GM12874 (cell line): ENCODE results near the gene TRIM59.

Source experiments
- TF ChIP-seq, protein P1 (sequence below): IDR thresholded peaks from 2 replicates; pipeline ENCODE4 v1.5.1; 2011; ENCODE audit warnings: low read depth, mild to moderate bottlenecking, control low read depth, low read length, moderate library complexity; ENCODE audit not compliant: insufficient read depth

TRIM59 gene, protein sequence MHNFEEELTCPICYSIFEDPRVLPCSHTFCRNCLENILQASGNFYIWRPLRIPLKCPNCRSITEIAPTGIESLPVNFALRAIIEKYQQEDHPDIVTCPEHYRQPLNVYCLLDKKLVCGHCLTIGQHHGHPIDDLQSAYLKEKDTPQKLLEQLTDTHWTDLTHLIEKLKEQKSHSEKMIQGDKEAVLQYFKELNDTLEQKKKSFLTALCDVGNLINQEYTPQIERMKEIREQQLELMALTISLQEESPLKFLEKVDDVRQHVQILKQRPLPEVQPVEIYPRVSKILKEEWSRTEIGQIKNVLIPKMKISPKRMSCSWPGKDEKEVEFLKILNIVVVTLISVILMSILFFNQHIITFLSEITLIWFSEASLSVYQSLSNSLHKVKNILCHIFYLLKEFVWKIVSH

DNA sequence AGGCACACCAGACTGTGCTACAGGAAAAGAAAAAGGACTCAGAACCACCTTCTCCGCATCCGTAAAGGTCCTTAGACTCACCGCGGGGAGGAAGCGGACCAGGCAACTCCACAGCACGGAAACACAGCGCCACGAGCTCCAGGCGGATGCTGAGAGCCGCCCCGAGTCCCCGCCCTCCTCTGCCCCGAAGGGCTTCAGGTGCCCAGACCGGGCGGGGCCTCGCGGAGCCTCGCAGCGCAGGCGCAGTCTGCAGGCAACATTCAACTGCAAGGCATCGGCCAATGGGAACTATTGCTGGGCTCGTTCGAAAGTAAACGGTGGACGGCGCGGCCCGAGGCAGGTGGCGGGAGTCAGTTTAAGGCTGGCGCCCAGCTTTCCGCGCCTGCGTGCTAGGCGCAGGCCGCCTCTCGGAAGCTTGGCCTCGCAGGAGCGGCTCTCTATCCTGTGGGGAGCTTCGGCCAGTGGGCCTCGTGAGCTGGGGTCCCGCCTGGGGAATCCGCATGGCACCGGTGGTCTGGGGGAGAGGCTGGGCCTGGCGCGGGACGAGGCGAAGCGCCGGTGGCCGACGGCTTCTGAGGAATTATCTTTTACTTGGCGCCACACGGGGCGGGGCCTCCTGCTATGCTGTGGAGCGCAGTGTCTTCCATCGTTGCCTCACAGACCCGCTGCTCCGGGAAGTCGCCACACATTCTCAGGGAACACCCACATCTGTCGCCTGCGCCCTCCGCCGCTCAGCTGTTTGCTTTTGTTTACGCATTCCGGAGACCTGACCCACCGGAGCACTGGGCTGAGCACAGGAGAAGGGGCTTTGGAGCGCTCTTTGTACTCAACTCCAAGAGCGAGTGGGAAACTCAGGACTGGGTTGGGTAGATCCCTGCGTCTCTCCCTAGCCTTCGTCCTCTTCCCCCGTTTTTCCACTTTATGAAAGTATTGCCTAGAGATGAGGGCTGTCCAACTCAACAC is at the start of gene TRIM59:
Gene TRIM59, minus strand, starts transcription at position 151 of the 963 bp plus-strand sequence. CDS start 10,603 bp downstream, outside the sequence.
- TF ChIP-seq, protein P1, sequence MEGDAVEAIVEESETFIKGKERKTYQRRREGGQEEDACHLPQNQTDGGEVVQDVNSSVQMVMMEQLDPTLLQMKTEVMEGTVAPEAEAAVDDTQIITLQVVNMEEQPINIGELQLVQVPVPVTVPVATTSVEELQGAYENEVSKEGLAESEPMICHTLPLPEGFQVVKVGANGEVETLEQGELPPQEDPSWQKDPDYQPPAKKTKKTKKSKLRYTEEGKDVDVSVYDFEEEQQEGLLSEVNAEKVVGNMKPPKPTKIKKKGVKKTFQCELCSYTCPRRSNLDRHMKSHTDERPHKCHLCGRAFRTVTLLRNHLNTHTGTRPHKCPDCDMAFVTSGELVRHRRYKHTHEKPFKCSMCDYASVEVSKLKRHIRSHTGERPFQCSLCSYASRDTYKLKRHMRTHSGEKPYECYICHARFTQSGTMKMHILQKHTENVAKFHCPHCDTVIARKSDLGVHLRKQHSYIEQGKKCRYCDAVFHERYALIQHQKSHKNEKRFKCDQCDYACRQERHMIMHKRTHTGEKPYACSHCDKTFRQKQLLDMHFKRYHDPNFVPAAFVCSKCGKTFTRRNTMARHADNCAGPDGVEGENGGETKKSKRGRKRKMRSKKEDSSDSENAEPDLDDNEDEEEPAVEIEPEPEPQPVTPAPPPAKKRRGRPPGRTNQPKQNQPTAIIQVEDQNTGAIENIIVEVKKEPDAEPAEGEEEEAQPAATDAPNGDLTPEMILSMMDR = no peak

DNA sequence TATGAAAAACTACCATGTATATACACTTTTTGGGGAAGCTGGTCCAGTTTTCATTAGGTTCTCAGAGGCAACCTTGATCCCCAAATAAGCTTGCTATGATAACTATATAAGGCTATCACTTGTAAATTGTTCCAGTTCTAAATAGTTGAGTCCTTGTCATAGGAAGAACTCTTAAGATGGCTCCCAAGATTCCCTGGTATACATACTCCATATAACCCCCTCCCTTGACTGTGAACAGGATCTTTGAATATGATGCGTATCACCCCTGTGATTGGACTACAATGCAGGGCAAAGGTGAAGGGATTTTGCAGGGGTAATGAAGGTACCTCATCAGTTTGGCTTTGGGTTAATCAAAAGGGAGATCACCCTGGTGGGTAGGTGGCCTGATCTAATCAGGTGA is 48.6 kb upstream of the TRIM59 start:
- TF ChIP-seq, protein P1 = no peak

DNA sequence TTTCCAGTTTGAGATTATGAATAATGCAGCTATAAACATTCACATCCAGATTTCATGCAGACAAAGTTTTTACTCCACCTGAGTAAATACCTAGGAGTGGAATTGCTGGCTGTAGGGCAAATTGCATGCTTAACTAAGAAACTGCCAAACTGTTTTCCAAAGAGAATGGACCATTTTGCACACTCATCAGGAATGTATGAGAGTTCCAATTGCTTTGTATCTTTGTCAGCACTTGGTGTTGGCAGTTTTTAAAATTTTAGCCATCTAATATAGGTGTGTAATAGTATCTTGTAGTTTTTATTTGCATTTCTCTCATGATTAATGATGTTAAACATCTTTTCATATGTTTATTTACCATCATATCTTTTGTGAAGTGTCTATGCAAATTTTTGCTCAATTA is 40.6 kb upstream of the TRIM59 start:
- TF ChIP-seq, protein P1 = no peak

DNA sequence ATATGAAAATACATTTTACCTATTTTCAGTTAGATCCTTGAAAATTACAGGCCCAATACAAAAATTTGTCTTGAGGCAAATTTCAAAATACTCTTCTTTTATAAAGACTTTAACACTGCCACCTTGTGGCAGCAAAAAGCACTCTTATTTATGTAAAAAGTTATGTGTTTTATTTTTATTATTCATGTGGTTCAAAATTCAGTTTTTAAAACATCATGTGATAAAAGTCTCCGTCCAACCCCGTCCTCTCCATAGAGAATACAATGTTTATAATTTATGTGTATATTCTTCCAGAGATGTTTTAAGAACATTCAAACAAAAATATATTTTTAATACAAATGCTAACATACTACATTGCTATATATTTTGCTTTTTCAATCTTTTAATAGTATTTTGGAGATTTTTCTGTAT is 36.9 kb upstream of the TRIM59 start:
- TF ChIP-seq, protein P1 = no peak

DNA sequence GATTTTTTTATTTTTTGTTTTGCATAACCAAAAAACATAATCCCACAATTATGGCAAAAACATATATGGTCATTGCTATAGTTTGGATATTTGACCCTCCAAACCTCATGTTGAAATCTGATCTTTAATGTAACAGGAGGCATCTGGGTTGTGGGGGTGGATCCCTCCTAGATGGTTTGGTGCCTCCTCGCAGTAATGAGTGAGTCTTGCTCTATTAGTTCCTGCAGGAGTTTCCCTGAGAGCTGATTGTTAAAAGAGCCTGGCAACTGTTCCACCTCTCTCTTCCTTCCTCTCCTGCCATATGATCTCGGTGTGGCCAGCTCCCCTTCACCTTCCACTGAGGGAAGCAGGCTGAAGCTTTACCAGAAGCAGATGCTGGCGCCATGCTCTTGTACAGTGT is 33.2 kb upstream of the TRIM59 start:
- TF ChIP-seq, protein P1 = no peak

DNA sequence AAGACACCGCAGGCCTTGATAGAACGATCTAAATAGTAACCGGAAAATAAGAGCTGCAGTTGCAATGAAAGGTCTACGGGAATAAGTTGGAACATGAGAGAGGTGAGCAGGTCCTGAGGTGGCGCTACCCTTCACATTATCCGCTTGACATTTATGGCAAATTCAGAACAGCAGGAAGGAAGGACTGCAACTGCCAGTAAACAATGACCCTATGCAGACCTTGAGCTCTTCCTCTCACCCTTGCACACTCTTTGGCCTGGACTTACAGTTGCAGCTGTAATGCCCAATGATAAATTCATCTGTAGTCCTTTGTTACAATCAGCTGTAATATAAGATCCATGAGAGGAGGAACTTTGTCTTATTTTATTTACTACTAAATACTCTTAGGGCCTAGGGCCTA is 32.3 kb upstream of the TRIM59 start:
- TF ChIP-seq, protein P1 = no peak

DNA sequence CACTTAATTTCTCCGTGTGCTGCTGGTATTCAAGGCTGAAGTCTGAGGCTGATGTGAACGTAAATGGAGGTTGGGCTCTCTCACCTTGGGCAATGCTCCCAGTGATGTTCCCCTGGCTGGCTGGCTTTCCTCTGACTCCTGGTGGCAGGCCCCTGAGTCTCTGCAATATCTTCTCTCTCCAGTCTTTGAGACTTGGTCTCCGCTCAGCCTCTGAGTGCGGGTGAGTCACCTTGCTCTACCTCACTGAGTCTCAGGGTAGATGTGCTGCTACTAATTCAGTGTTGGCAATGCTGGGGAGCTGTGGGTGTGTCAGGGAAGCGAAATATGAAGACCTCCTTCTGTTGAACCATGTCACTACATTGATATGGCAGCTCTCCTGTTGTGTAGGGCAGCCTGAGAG is 31.3 kb upstream of the TRIM59 start:
- TF ChIP-seq, protein P1 = no peak
